KOPT-K1 (cell line): ENCODE measurements around the gene NACC2.
"Not testable (repeated sequence)": the region's sequence is repeated elsewhere in the genome, so short reads cannot be mapped to it uniquely, and the experiment has no call there.

Experiments
- H3K27ac ChIP-seq: fragments of 200-600 bp; sonication (generic); 2 replicates; pipeline ENCODE4 v1.5.1; 2016; ENCODE audit warnings: antibody characterized with exemption, mild to moderate bottlenecking, low read depth, low read length; ENCODE audit not compliant: poor library complexity, severe bottlenecking
- H3K36me3 ChIP-seq: fragments of 200-600 bp; sonication (generic); 2 replicates; pipeline ENCODE4 v1.5.1; 2017; ENCODE audit warnings: antibody characterized with exemption, mild to moderate bottlenecking, low read length, moderate library complexity; ENCODE audit not compliant: insufficient read depth
- H3K9me3 ChIP-seq: fragments of 200-600 bp; sonication (generic); 2 replicates; pipeline ENCODE4 v1.5.1; 2017; ENCODE audit warnings: antibody characterized with exemption, low read length, mild to moderate bottlenecking; ENCODE audit not compliant: insufficient read depth, poor library complexity, severe bottlenecking

NACC2 gene

DNA sequence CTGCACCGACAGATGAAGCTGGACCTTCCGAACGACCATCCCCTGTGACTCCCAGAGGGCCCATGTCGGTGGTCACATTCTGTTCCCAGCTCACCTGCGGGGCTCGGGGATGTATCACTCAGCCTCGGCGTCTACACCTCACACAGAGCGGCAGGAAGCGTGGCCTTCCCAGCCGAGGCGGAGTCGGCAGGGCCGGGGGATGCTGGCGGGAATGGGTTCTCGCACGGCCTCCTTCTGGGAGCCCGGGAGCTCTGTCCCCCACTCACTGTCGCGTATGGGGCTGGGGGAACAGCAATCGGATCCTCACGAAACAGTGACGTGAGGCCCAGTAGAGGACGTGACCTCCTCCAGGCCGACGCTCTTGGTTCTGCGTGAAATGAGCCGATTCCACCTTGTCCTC is 20.4 kb downstream of the NACC2 start:
- H3K36me3 ChIP-seq, result no peaks in the 10 kb centered on the region
- H3K9me3 ChIP-seq, result no peaks in the 10 kb centered on the region
- no peak overlapping the region for H3K27ac ChIP-seq

DNA sequence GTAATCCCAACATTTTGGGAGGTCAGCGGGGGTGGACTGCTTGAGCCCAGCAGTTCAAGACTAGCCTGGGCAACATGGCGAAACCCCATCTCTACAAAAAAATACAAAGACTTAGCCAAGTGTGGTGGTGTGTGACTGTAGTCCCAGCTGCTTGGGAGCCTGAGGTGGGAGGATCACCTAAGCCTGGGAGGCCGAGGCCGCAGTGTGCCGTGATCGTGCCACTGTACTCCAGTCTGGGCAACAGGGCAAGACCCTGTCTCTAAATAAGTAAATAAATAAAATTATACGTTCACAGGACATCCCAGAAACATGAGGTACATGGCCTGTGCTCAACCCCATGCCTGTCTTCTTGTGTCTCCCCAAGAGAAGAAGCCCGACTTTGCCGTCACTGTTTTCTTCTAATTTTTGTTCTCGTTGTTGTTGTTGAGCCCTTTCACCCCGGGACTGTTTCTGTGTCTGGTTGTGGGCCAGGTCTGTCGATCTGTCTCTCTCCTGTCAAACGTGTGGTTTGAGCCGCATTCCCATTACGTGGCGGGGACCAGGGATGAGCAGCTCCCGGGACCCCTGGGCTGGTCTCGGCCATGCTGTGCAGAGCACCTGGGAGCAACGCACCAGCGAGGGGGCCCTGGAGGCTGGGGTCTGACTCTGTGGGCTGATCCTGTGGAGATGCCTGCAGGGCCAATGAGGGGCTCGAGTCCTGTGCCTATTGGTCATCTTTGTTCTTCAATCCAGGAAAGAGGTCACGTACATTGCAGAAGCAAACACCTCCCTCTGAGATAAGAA is 32.2 kb downstream of the NACC2 start:
- Histone ChIP-seq H3K36me3 (no peaks in the 10 kb centered on the region), H3K27ac (no peak overlapping the region), H3K9me3 (no peaks in the 10 kb centered on the region)

DNA sequence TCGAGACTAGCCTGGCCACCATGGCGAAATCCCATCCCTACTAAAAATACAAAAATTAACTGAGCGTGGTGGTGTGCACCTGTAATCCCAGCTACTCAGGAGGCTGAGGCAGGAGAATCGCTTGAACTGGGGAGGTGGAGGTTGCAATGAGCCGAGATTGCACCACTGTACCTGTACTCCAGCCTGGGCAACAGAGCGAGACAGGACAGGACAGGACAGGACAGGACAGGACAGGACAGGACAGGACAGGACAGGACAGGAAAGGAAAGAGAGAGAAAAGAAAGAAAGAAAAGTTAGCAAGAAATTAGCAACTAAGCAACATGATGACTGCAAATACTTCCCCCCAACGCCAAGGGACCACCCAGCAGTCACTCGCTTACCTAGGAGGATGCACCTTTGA is 33.2 kb downstream of the NACC2 start:
- not testable (repeated sequence) for H3K36me3 ChIP-seq, H3K27ac ChIP-seq

DNA sequence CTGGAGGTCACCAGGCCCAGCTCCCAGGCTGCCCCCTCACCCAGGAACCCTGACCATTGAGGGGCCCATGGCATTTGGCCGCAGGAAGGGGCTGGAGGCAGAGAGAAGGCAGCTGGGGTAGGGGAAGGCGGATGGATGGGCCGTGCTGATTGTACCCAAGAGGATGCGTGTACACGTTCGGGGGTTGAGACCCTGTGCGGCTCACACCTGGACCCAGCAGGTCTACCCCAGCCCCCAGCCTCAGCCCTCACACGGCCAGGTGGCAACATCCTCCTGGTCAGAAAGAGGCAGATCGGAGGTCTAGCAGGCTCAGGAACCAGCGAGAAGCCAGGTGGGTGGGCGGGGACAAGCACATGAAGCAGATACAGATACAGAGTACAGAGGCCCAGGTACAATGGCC is 33.7 kb downstream of the NACC2 start:
- Histone ChIP-seq H3K36me3 (no peaks in the 10 kb centered on the region), H3K9me3 (no peaks in the 10 kb centered on the region), H3K27ac (no peak overlapping the region)

More for the DNA sequence above, 33.2 kb downstream of the NACC2 start:
- not testable (repeated sequence) for H3K9me3 ChIP-seq

DNA sequence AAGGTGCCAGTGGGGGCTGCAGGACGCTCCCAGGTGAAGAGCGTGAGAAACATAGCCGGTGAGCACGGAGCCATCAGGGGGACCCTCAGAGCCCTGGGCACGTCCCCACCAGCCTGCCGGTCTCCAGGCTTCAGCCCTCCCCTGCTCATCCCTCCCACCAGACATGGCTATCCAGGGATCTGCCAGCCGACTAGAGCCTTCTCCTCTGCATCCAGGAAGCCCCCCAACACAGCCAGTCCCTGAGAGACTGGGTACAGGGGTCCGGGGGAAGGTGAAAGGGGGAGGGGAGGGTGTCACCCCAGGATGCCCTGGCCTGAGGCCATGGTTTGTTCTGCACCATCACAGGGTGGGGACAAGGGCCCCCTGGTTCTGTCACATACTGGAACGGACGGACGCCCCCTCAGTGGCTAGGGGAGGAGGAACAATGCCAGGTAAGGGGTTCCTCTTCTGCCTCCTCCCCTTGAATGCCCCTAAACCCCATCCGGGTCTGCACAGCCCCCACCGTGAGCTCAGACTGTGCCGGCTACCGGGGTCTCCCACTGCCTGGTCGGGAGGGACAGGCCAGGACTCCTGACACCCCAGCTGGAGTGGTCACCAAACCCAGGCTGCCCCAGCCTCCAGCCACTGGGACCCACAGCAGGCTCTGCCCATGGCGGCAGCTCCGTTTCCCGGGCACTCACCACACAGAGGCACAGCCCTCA is 34.3 kb downstream of the NACC2 start:
- Histone ChIP-seq H3K9me3 (no peaks in the 10 kb centered on the region), H3K27ac (no peak overlapping the region), H3K36me3 (no peaks in the 10 kb centered on the region)

DNA sequence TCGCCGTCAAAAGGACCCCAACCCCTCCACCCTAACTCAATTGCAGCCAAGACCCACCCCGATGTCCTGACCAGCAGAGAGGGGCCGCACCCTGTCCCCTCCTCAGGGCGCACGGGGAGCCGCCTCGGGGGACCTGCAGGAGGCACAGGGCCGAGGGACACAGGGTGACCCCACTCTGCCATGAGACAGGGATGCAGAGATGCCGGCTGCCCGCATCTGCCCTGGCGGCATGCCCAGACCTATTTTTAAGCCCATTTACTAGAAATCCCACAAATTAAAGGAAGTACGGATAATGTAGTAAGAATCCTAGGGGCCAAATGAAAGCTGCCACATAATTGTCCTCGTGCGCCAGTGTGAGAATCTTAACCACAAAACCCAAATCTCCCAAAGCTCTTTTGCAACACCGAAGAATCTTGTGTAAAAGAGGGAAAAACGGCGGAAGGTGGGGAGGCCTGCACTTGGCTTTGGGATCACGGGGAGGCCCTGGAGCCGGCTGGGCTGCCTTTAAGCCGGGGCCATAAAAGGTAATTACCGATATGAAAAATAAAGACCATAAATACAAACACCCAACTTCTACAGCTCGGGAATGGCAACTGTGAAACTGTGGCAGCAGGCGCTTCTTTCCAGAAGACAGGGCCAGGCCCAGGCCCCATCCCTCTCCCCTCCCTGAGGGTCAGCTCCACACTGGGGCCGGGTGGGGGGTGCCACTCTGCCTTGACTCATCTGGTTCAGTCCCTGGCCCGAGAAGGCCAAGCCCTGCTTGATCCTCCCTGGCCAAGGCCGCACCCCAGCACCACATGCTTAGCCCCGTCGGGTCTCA is 35.0 kb downstream of the NACC2 start:
- Histone ChIP-seq H3K9me3 (no peaks in the 10 kb centered on the region), H3K27ac (no peak overlapping the region), H3K36me3 (no peaks in the 10 kb centered on the region)

DNA sequence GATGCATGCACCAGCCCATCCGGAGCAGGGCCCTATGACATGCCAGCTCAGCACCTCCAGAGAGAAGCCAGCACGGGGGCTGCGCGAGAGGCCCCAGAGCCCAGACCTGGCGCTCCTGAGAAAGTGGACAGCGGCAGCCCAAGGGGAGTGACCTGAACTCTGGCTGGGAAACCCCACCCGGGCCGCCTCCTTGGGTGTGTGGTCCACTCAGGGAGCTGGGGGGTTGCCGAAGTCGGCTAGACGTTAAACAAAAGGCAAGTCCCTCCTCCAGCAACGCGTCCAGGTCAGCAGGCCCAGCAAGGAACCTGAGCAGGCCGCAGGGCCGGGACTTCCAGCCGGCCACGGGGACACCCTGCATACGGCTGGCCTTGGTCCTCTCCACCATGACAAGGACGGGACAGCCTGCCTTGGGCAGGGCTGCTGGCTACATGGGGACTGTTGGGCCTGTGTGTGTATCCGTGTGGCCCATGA is 35.7 kb downstream of the NACC2 start:
- Histone ChIP-seq H3K9me3 (no peaks in the 10 kb centered on the region), H3K27ac (no peak overlapping the region), H3K36me3 (no peaks in the 10 kb centered on the region)

DNA sequence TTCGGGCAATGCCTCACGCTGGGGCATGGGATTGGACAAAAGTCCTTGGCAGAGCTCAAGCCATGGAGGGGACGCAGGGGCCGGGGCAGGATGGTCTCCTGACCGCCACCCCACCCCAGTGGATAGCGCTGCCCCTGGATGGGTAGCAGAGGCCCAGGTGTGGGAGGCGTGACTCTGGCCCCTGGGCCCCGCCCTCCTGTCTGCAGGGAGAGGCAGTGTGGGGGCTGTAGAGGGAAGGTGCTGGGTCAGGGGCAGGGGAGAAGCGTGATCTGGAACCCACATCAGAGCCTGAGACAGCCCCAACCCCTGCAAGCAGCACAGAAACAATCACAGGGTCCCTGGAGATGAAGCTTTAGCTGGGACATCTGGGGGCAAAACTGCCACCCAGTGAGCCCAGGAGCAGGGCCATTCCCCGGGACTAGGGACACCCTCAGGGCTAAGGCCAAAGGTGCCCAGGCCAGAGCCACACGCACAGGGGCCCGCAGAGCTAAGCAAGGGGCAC is 36.2 kb downstream of the NACC2 start:
- Histone ChIP-seq H3K27ac (no peak overlapping the region), H3K9me3 (no peaks in the 10 kb centered on the region), H3K36me3 (no peaks in the 10 kb centered on the region)

DNA sequence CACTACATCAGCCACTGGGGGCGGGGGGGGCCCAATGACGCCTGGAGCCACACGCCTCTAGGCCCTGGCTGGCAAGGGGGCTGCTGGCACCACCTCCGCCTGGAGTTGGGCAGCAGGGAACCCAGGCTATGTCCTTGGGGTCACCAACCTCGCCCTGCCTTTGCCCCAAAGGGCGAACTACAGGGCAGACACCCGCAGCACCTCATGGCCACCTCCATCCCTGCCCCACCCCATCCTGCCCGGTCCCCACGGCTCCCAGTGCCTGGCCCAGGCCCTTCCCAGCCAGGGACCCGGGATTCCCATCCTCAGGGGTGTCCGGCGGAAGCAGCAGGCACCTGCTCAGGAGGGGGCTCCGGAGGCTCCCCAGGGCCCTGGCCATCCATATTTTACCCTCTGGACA is 37.0 kb downstream of the NACC2 start:
- Histone ChIP-seq H3K27ac (no peak overlapping the region), H3K9me3 (no peaks in the 10 kb centered on the region), H3K36me3 (no peaks in the 10 kb centered on the region)

DNA sequence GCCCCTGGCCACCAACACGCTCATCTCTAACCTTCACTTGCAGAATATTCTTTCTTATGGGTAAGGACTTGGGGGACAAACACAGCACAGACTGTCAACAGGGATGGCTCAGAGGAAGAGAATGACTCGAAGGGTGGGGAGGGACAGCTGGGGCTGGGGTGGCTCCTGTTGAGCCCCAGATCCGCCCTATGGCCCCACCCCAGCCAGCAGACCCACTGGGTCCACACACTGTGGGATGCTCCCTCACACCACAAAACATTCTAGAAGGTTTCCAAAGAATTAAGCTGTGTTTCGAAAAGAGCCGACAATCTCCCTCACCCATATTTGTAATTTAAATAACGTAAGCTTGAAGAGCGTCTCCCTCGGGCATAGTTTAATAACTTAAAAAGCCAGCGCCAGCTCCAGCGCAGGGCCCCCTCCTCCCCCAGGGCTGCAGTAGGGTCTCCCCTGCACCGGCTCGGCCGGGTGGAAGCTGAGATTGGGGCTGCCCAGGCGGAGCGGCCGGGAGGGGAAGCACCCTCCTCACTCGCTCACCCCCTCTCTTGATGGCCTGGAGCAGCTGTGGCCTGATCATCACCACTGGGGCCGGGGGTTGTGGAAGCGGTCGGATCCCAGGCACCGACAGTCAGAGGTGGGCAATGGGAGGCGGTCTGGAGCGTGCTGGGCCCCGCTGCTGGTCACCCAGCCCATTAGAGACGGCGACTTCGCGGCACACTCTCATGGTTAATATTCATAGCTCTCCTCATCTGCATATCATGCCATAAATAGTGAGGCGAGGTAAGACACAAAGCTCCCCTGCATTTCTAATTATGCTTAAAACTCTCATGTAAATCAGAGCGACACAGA is 37.6 kb downstream of the NACC2 start:
- no peaks in the 10 kb centered on the region for H3K9me3 ChIP-seq
- no peak overlapping the region for H3K27ac ChIP-seq
- no peaks in the 10 kb centered on the region for H3K36me3 ChIP-seq

DNA sequence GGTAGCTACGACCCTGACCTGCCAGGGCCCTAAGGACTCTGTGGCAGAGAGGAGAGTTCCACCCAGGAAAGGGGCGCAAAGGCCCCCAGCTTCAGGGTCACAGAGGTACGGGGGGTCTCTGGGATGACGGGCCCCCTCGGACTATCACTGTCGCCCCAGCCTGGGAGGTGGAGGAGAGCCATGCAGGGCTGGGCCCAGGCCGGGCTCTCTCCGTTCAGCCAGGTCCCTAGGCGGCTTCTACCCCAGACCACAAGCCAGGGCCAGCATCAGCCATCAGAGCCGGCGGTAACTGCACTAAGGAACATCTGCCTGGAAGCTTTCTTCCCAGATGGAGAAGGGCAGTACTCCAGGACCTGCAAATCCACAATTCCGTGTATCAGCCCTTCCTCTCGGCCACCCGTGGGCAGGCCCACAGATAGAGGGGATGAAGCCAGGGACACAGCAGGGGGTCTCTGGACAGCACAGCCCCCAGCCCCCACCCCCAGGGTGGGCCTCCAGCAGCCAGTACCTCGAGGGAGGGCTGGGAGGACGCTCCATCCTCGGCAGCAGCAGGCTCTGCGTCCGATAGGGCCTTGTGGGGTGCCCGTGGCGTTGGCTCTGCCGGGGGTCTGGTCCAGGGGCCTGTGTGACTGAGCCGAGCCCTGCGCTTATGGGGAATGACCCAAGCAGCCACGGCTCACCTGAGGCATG is 38.4 kb downstream of the NACC2 start:
- Histone ChIP-seq H3K9me3 (no peaks in the 10 kb centered on the region), H3K27ac (no peak overlapping the region), H3K36me3 (no peaks in the 10 kb centered on the region)

DNA sequence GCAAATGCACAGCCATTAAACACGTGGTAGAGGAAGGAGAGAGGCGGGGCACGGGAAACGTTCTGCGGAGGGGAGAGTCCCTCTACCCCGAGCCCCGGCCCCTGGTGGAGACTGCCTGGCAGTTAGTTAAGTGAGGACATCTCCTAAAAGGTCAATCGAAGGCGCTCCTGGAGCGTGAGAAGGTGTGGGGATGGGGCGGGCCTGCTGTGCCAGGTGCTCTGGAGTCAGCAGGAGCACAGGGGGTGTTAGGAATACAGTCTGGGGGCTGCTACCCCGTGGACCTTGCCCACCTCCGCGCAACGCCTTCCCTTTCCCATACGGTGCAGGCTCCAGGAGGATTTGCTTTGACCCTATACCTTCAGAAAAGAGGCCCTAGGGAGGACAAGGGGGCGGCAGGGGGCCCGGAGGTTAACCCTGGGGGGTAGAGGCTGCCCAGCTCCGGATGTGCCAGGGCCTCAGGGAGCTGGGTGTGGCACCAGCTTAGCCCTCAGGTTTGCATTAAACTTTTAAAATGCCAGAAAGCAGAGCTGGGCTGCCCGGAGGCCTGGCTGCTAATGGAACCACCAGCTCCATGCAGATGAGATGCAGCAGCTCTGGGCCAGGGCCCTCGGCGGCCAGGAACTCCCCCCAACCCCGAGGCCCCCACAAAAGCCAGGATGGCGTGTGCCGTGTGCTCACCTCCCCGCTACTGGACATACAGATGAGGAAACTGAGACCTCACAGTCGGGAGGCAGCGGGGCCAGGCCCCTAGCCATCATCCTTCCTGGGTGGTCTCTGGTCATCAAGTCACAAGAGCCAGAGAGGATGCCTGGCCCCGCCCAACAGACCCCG is 39.2 kb downstream of the NACC2 start:
- Histone ChIP-seq H3K27ac (no peak overlapping the region), H3K36me3 (no peaks in the 10 kb centered on the region), H3K9me3 (no peaks in the 10 kb centered on the region)
